HCT116 (cell line): ENCODE measurements around the gene LRBA. TPM values are rescaled to one million over a fixed set of nuclear protein-coding genes. Genes with fewer than 3 reads are reported as not detected.

ENCODE experiments used
- ATAC-seq: fragments of 200-7000 bp; cut with Tn5 transposase; 2 replicates; pipeline ENCODE4 v1.9.1; 2020; ENCODE audit warnings: mild to moderate bottlenecking, moderate library complexity
- BruUV-seq: library from RNA; stranded (reverse); fragments of 400-500 nt; replicated peaks from 2 replicates; lab custom pipeline; 2021; lab: Mats Ljungman, UMichigan
- CTCF ChIA-PET: fragments of 300-600 bp; sonication (Branson Sonifier 250); formaldehyde crosslinking; loops from one replicate; lab custom pipeline; 2021; ENCODE audit warnings: antibody characterized with exemption; lab: Charles Lee
- POLR2A ChIA-PET: fragments of 300-600, 350-600 bp; sonication (Branson Sonifier 250); formaldehyde crosslinking; loops from one replicate; lab custom pipeline; 2021; ENCODE audit warnings: antibody characterized with exemption; lab: Charles Lee
- RAD21 ChIA-PET, 2 experiments: fragments of 300-600 bp; sonication (Branson Sonifier 250); formaldehyde crosslinking; loops; one replicate each; lab custom pipeline; 2023; ENCODE audit warnings: low total read pairs in 2 of 2; ENCODE audit not compliant: uncharacterized antibody in 2 of 2, unreplicated experiment in 2 of 2, low non-redundant PET in 1 of 2; lab: Charles Lee
- DNase-seq: peaks from one replicate; pipeline ENCODE4 v3.0.0-alpha.2; 2010; ENCODE audit warnings: low read depth, low spot score
- H2AFZ ChIP-seq: fragments of 200-600 bp; shearing (Covaris generic), sonication (generic); 2 replicates; pipeline ENCODE4 v1.6.1; 2017; ENCODE audit warnings: low read depth, mixed run types, mixed read lengths, antibody characterized with exemption, low read length; ENCODE audit not compliant: poor library complexity, severe bottlenecking
- H3K27ac ChIP-seq: 2 replicates; pipeline ENCODE4 v1.5.1; 2012; ENCODE audit warnings: low read depth, low read length
- H3K27me3 ChIP-seq: fragments of 200-600 bp; sonication (generic); 2 replicates; pipeline ENCODE4 v1.6.1; 2016; ENCODE audit warnings: mixed run types, low read length, mixed read lengths; ENCODE audit not compliant: insufficient read depth
- H3K36me3 ChIP-seq, 2 experiments: fragments of 200-500 bp in 1 of 2; fragments of 200-600 bp in 1 of 2; sonication (Bioruptor generic) in 1 of 2; sonication (generic) in 1 of 2; 2 replicates each; pipeline versions ENCODE4 v1.5.1 to v1.6.1; 2014 to 2016; ENCODE audit warnings: low read length in 2 of 2, inconsistent platforms in 1 of 2, mixed read lengths in 1 of 2, mixed run types in 1 of 2; ENCODE audit not compliant: insufficient read depth in 2 of 2, control insufficient read depth in 1 of 2
- H3K4me1 ChIP-seq, 2 experiments: fragments of 200-600 bp in 1 of 2; sonication (generic) in 1 of 2; 2 replicates each; pipeline versions ENCODE4 v1.5.1 to v1.6.1; 2012 to 2017; ENCODE audit warnings: low read length in 2 of 2, inconsistent platforms in 1 of 2, mild to moderate bottlenecking in 1 of 2, mixed read lengths in 1 of 2, mixed run types in 1 of 2, moderate library complexity in 1 of 2; ENCODE audit not compliant: insufficient read depth in 2 of 2, control insufficient read depth in 1 of 2
- H3K4me2 ChIP-seq: fragments of 200-600 bp; sonication (generic); 2 replicates; pipeline ENCODE4 v1.6.1; 2017; ENCODE audit warnings: mixed run types, low read length, mixed read lengths
- H3K4me3 ChIP-seq, 2 experiments: fragments of 200-600 bp in 1 of 2; sonication (generic) in 1 of 2; replicated peaks in 1 of 2; 2 replicates each; pipeline ENCODE4 v1.5.1; 2011 to 2016; ENCODE audit warnings: low read length in 2 of 2, control low read depth in 1 of 2, low read depth in 1 of 2, mild to moderate bottlenecking in 1 of 2, mixed read lengths in 1 of 2, mixed run types in 1 of 2
- H3K79me2 ChIP-seq: fragments of 200-600 bp; sonication (generic); 2 replicates; pipeline ENCODE4 v1.6.1; 2017; ENCODE audit warnings: mild to moderate bottlenecking, mixed run types, low read length, moderate library complexity, mixed read lengths; ENCODE audit not compliant: insufficient read depth
- H3K9ac ChIP-seq: fragments of 200-600 bp; sonication (generic); 2 replicates; pipeline ENCODE4 v1.6.1; 2016; ENCODE audit warnings: low read length, mixed read lengths
- H3K9me2 ChIP-seq: fragments of 200-600 bp; sonication (generic), shearing (Covaris generic); 2 replicates; pipeline ENCODE4 v1.6.1; 2017; ENCODE audit warnings: mixed run types, mild to moderate bottlenecking, moderate library complexity; ENCODE audit not compliant: insufficient read depth
- H3K9me3 ChIP-seq, 2 experiments: fragments of 200-500 bp in 1 of 2; fragments of 200-600 bp in 1 of 2; sonication (Bioruptor generic) in 1 of 2; sonication (generic) in 1 of 2; 2 replicates each; pipeline ENCODE4 v1.6.1; 2014 to 2017; ENCODE audit warnings: low read length in 2 of 2, mixed read lengths in 2 of 2, inconsistent platforms in 1 of 2, low read depth in 1 of 2, mild to moderate bottlenecking in 1 of 2, mixed run types in 1 of 2, moderate library complexity in 1 of 2; ENCODE audit not compliant: control insufficient read depth in 1 of 2, insufficient read depth in 1 of 2
- H4K20me1 ChIP-seq: fragments of 200-600 bp; sonication (generic), shearing (Covaris generic); 2 replicates; pipeline ENCODE4 v1.6.1; 2017; ENCODE audit warnings: mixed run types, mild to moderate bottlenecking, moderate library complexity; ENCODE audit not compliant: insufficient read depth
- CBX3 ChIP-seq: IDR thresholded peaks from 2 replicates; pipeline ENCODE4 v1.6.1; 2012; ENCODE audit warnings: low read depth
- CTCF ChIP-seq, 3 experiments: fragments of 200-600 bp in 1 of 3; sonication (generic) in 1 of 3; IDR thresholded peaks in 2 of 3; conservative IDR thresholded peaks in 1 of 3; 2 replicates each; pipeline ENCODE4 v1.5.1; 2012 to 2017; ENCODE audit warnings: low read depth in 2 of 3, low read length in 2 of 3, antibody characterized with exemption in 1 of 3, borderline replicate concordance in 1 of 3, control low read depth in 1 of 3, mild to moderate bottlenecking in 1 of 3, mixed read lengths in 1 of 3, mixed run types in 1 of 3, moderate library complexity in 1 of 3; ENCODE audit not compliant: insufficient read depth in 1 of 3
- EZH2 ChIP-seq: fragments of 200-600 bp; sonication (generic); IDR thresholded peaks from 2 replicates; pipeline ENCODE4 v1.6.1; 2017; ENCODE audit warnings: antibody characterized with exemption, mixed run types
- EZH2phosphoT487 ChIP-seq: fragments of 200-600 bp; IDR thresholded peaks from 2 replicates; pipeline ENCODE4 v1.6.1; 2018; ENCODE audit warnings: antibody characterized with exemption, borderline replicate concordance
- MAX ChIP-seq: IDR thresholded peaks from 2 replicates; pipeline ENCODE4 v1.6.1; 2012
- SIN3A ChIP-seq: IDR thresholded peaks from 2 replicates; pipeline ENCODE4 v1.6.1; 2012; ENCODE audit warnings: low read depth
- SP1 ChIP-seq: IDR thresholded peaks from 2 replicates; pipeline ENCODE4 v1.6.1; 2012; ENCODE audit warnings: low read depth
- TCF7L2 ChIP-seq: IDR thresholded peaks from 2 replicates; pipeline ENCODE4 v1.7.0; 2011; ENCODE audit warnings: borderline replicate concordance, inconsistent platforms; ENCODE audit not compliant: insufficient read depth, insufficient read length; ENCODE audit errors: extremely low read depth
- ZFX ChIP-seq: fragments of 450-650 bp; IDR thresholded peaks from 2 replicates; pipeline ENCODE4 v1.6.1; 2017
- intact Hi-C: fragments of 100-400 bp; cut with micrococcal nuclease; formaldehyde crosslinking; loops from 2 replicates; pipeline ENCODE4 v1.10.0; 2022
- total RNA-seq: library from RNA; stranded (reverse); gene quantifications from one replicate; pipeline ENCODE4 v1.2.1, GENCODE V29; 2021; ENCODE audit not compliant: unreplicated experiment

Gene LRBA
- total RNA-seq, 1 experiment from 2014 or later: 79.8 TPM

- ChIA-PET POLR2A (interaction anchor here (0.6 kb wide), 1 partner anchor 10 kb away, joined by 5 read pairs; no protein-coding TSS in a partner anchor), RAD21 (interaction anchor here in 1 of 2 experiments (0.6 kb wide), 1 partner anchor 25 kb away, joined by 5 read pairs; no protein-coding TSS in a partner anchor), CTCF (no interaction called here)
- no peaks in the 10 kb centered on the region for H3K36me3 ChIP-seq
- no peaks in the 10 kb centered on the region for H3K79me2 ChIP-seq
- TF ChIP-seq ZFX: no peak
- TF ChIP-seq EZH2phosphoT487: no peak
- TF ChIP-seq CTCF (IDR thresholded peaks at IDR 0.05 in 2 of 3, conservative IDR thresholded peaks at IDR 0.05 in 1 of 3; ENCODE audit: borderline replicate concordance in 1 of 3, insufficient read depth in 1 of 3, low read depth in 2 of 3, low read length in 2 of 3): no peak
- TF ChIP-seq SIN3A: no peak
- TF ChIP-seq SP1: no peak
- TF ChIP-seq CBX3: no peak
- TF ChIP-seq TCF7L2: no peak
- ATAC-seq (no peak), DNase-seq (no peak)
- H4K20me1 ChIP-seq: no peaks in the 10 kb centered on the region
- H3K9me2 ChIP-seq: no peaks in the 10 kb centered on the region
- no TSS peak for BruUV-seq
- no peak overlapping the region for H2AFZ ChIP-seq
- H3K4me1 ChIP-seq: no peaks in the 10 kb centered on the region
- H3K9ac ChIP-seq: no peak overlapping the region
- no peaks in the 10 kb centered on the region for H3K27me3 ChIP-seq
- H3K4me2 ChIP-seq: no peak overlapping the region
- no peak overlapping the region for H3K27ac ChIP-seq
- H3K4me3 ChIP-seq: no peak overlapping the region
- H3K9me3 ChIP-seq: no peaks in the 10 kb centered on the region
- intact Hi-C loops: no loop called here
These were observed 433.4 kb downstream of the LRBA start for GRCh38 chr4:150581641-150582051.

- Histone ChIP-seq H3K4me2 (no peak overlapping the region), H3K79me2 (no peaks in the 10 kb centered on the region), H4K20me1 (no peaks in the 10 kb centered on the region), H3K9me3 (no peaks in the 10 kb centered on the region), H3K4me3 (no peak overlapping the region), H3K27ac (no peak overlapping the region), H3K9ac (no peak overlapping the region), H3K9me2 (no peaks in the 10 kb centered on the region), H2AFZ (no peak overlapping the region), H3K27me3 (no peaks in the 10 kb centered on the region), H3K4me1 (no peaks in the 10 kb centered on the region), H3K36me3 (no peaks in the 10 kb centered on the region)
- DNase-seq (no peak), ATAC-seq (no peak)
- POLR2A ChIA-PET: no interaction called here
- intact Hi-C loops: no loop called here
- CTCF ChIA-PET: no interaction called here
- TF ChIP-seq EZH2 (no peak), MAX (no peak), EZH2phosphoT487 (no peak)
- RAD21 ChIA-PET: interaction anchor here in 1 of 2 experiments (0.6 kb wide), 1 partner anchor 26 kb away, joined by 5 read pairs; no protein-coding TSS in a partner anchor
- no TSS peak for BruUV-seq
These were observed 434.0 kb downstream of the LRBA start for GRCh38 chr4:150581056-150581605.
